ENCODE measurements around the gene FRZB.

Gene FRZB

GRCh38 chr2:182818501-182818900 lies 47.9 kb downstream of the FRZB start:
- H3K9ac ChIP-seq (ENCODE audit: insufficient read length): no peak overlapping the region
- H3K4me3 ChIP-seq: peak overlapping the region; percentile 53; the same call in 1 of the 2 replicates
- DNase-seq (ENCODE audit: low read depth, low spot score): no peak
- H3K27ac ChIP-seq: peak overlapping the region; percentile 15; the same call in 1 of the 2 replicates
- no peak for TF ChIP-seq POLR2AphosphoS5 (IDR thresholded peaks at IDR 0.05; ENCODE audit: borderline replicate concordance, low read depth, low read length)
- TF ChIP-seq EZH2 (IDR thresholded peaks at IDR 0.05): no peak
- no peak for TF ChIP-seq FOXP2 (optimal IDR thresholded peaks at IDR 0.05; ENCODE audit: control extremely low read depth, extremely low read length, insufficient read depth)
- H3K9me3 ChIP-seq (ENCODE audit: low read depth, low read length): no peaks in the 10 kb centered on the region
- no peaks in the 10 kb centered on the region for H3K36me3 ChIP-seq (ENCODE audit: insufficient read depth, low read length)

- Histone ChIP-seq H3K27ac (no peak overlapping the region), H3K9me3 (ENCODE audit: low read depth, low read length) (no peaks in the 10 kb centered on the region), H3K4me3 (peak overlapping the region; percentile 11; the same call in 1 of the 2 replicates), H3K36me3 (ENCODE audit: insufficient read depth, low read length) (no peaks in the 10 kb centered on the region), H3K9ac (ENCODE audit: insufficient read length) (no peak overlapping the region)
- DNase-seq (ENCODE audit: low read depth, low spot score): no peak
- TF ChIP-seq EZH2 (IDR thresholded peaks at IDR 0.05) (no peak), POLR2AphosphoS5 (IDR thresholded peaks at IDR 0.05; ENCODE audit: borderline replicate concordance, low read depth, low read length) (no peak), FOXP2 (optimal IDR thresholded peaks at IDR 0.05; ENCODE audit: control extremely low read depth, extremely low read length, insufficient read depth) (no peak)
Observed at GRCh38 chr2:182817558-182817957, 48.9 kb downstream of the FRZB start.

DNA sequence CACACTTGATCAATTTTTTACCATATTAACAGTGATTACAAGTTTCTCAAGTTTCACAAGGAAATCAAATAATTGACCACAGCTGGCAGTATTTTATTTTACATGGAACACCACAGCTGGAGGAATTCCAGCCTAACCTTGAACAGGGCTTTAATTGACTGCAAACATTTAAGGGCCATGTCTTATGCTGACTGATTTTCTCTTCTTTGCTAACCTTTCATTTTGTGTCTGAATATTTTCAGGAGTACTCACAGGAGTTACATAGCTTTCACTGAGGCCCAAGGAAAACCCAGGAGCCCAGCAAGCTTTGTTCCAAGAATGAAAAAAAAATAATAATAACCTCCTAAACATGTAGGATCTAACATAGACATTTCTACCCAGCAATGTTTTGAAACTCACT lies 49.6 kb downstream of the FRZB start:
- DNase-seq (ENCODE audit: low read depth, low spot score): no peak
- no peak for TF ChIP-seq EZH2 (IDR thresholded peaks at IDR 0.05)
- no peak for TF ChIP-seq FOXP2 (optimal IDR thresholded peaks at IDR 0.05; ENCODE audit: control extremely low read depth, extremely low read length, insufficient read depth)
- no peak for TF ChIP-seq POLR2AphosphoS5 (IDR thresholded peaks at IDR 0.05; ENCODE audit: borderline replicate concordance, low read depth, low read length)
- Histone ChIP-seq H3K9me3 (ENCODE audit: low read depth, low read length) (no peaks in the 10 kb centered on the region), H3K36me3 (ENCODE audit: insufficient read depth, low read length) (no peaks in the 10 kb centered on the region), H3K9ac (ENCODE audit: insufficient read length) (no peak overlapping the region), H3K4me3 (peak overlapping the region; percentile 11; the same call in 1 of the 2 replicates), H3K27ac (0 out of 2 replicates have a peak overlapping the region, but pooled peaks have one; percentile 1)

DNA sequence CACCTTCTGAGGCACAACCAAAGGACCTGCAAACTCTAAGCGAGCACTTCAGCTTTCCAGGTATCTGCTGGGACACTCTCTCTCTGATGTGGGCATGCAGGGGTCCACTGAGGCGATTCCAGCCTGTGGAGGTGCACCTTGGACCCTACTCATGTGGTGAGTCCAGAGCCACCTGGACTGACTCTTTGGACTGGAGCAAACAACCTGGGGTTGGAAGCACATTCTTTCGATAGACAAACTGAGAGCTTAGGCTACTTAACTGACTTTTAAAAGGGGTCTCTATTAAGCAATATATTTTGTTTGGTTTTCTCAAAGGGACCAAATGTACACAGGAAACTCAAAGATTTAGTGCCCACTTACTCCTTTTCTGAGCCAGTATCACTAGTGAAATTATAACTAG lies 51.6 kb downstream of the FRZB start:
- no peaks in the 10 kb centered on the region for H3K36me3 ChIP-seq (ENCODE audit: insufficient read depth, low read length)
- no peak overlapping the region for H3K4me3 ChIP-seq
- no peak for DNase-seq (ENCODE audit: low read depth, low spot score)
- no peak for TF ChIP-seq EZH2 (IDR thresholded peaks at IDR 0.05)
- no peak overlapping the region for H3K9ac ChIP-seq (ENCODE audit: insufficient read length)
- H3K27ac ChIP-seq: no peak overlapping the region
- H3K9me3 ChIP-seq (ENCODE audit: low read depth, low read length): no peaks in the 10 kb centered on the region

DNA sequence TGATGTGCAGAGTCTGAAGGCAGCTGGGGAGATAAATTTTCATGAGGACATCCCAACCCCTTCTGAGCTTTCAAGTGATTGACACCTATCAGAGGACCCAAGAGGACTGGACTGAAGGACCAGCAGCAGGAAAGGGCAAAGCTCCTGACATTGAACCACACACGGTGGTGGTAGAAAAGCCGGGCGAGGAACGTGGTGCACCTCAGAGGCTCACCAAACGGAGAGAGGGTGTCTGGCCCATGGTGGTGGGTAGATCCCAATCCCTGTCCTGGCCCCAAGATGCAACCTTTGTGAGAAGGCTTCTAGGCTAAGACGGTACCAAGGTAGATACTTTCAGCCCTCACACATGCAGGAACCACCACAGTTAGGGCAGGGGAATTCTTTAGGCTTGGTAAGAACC lies 52.1 kb downstream of the FRZB start:
- H3K9ac ChIP-seq (ENCODE audit: insufficient read length): no peak overlapping the region
- no peak overlapping the region for H3K4me3 ChIP-seq
- H3K9me3 ChIP-seq (ENCODE audit: low read depth, low read length): no peaks in the 10 kb centered on the region
- H3K27ac ChIP-seq: no peak overlapping the region
- DNase-seq (ENCODE audit: low read depth, low spot score): no peak
- TF ChIP-seq POLR2AphosphoS5 (IDR thresholded peaks at IDR 0.05; ENCODE audit: borderline replicate concordance, low read depth, low read length) (no peak), EZH2 (IDR thresholded peaks at IDR 0.05) (no peak), FOXP2 (optimal IDR thresholded peaks at IDR 0.05; ENCODE audit: control extremely low read depth, extremely low read length, insufficient read depth) (no peak)
- H3K36me3 ChIP-seq (ENCODE audit: insufficient read depth, low read length): no peaks in the 10 kb centered on the region

DNA sequence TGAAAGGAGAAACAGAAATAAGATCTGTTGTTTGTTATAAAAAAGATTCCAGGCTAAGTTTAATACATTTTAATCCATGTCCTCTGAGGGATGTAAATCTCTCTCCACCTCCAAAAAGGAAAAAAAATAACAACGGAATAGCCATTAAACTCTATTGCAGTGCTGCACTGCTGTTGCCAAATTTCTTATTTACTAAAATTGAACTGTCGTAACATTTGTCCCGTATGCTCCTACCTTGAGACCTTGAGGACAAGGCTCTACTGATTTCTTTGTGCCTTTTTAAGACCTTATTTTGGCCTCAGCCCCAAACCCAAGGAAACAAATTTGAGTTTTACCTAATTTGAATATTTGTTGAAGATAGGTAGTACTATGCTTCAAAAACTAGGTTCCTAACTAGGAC lies 56.4 kb downstream of the FRZB start:
- DNase-seq (ENCODE audit: low read depth, low spot score): no peak
- no peak for TF ChIP-seq FOXP2 (optimal IDR thresholded peaks at IDR 0.05; ENCODE audit: control extremely low read depth, extremely low read length, insufficient read depth)
- TF ChIP-seq POLR2AphosphoS5 (IDR thresholded peaks at IDR 0.05; ENCODE audit: borderline replicate concordance, low read depth, low read length): no peak
- no peak for TF ChIP-seq EZH2 (IDR thresholded peaks at IDR 0.05)
- H3K27ac ChIP-seq: no peak overlapping the region
- no peaks in the 10 kb centered on the region for H3K9me3 ChIP-seq (ENCODE audit: low read depth, low read length)
- no peak overlapping the region for H3K9ac ChIP-seq (ENCODE audit: insufficient read length)
- no peak overlapping the region for H3K4me3 ChIP-seq
- no peaks in the 10 kb centered on the region for H3K36me3 ChIP-seq (ENCODE audit: insufficient read depth, low read length)

- TF ChIP-seq FOXP2 (optimal IDR thresholded peaks at IDR 0.05; ENCODE audit: control extremely low read depth, extremely low read length, insufficient read depth): no peak
- TF ChIP-seq POLR2AphosphoS5 (IDR thresholded peaks at IDR 0.05; ENCODE audit: borderline replicate concordance, low read depth, low read length): no peak
- no peak for TF ChIP-seq EZH2 (IDR thresholded peaks at IDR 0.05)
- Histone ChIP-seq H3K4me3 (no peak overlapping the region), H3K36me3 (ENCODE audit: insufficient read depth, low read length) (no peaks in the 10 kb centered on the region), H3K9me3 (ENCODE audit: low read depth, low read length) (no peaks in the 10 kb centered on the region), H3K27ac (no peak overlapping the region), H3K9ac (ENCODE audit: insufficient read length) (no peak overlapping the region)
- DNase-seq (ENCODE audit: low read depth, low spot score): no peak
Observed at GRCh38 chr2:182807319-182807718, 59.1 kb downstream of the FRZB start.

GRCh38 chr2:182804128-182804527 lies 62.3 kb downstream of the FRZB start:
- H3K9me3 ChIP-seq (ENCODE audit: low read depth, low read length): no peaks in the 10 kb centered on the region
- no peak for DNase-seq (ENCODE audit: low read depth, low spot score)
- H3K36me3 ChIP-seq (ENCODE audit: insufficient read depth, low read length): no peaks in the 10 kb centered on the region
- TF ChIP-seq POLR2AphosphoS5 (IDR thresholded peaks at IDR 0.05; ENCODE audit: borderline replicate concordance, low read depth, low read length) (no peak), FOXP2 (optimal IDR thresholded peaks at IDR 0.05; ENCODE audit: control extremely low read depth, extremely low read length, insufficient read depth) (no peak), EZH2 (IDR thresholded peaks at IDR 0.05) (no peak)
- H3K9ac ChIP-seq (ENCODE audit: insufficient read length): no peak overlapping the region
- H3K27ac ChIP-seq: no peak overlapping the region
- no peak overlapping the region for H3K4me3 ChIP-seq

GRCh38 chr2:182798736-182799135 lies 67.7 kb downstream of the FRZB start:
- Histone ChIP-seq H3K9ac (ENCODE audit: insufficient read length) (no peak overlapping the region), H3K9me3 (ENCODE audit: low read depth, low read length) (no peaks in the 10 kb centered on the region), H3K4me3 (no peak overlapping the region), H3K36me3 (ENCODE audit: insufficient read depth, low read length) (no peaks in the 10 kb centered on the region), H3K27ac (no peak overlapping the region)
- TF ChIP-seq EZH2 (IDR thresholded peaks at IDR 0.05) (no peak), FOXP2 (optimal IDR thresholded peaks at IDR 0.05; ENCODE audit: control extremely low read depth, extremely low read length, insufficient read depth) (no peak), POLR2AphosphoS5 (IDR thresholded peaks at IDR 0.05; ENCODE audit: borderline replicate concordance, low read depth, low read length) (no peak)
- no peak for DNase-seq (ENCODE audit: low read depth, low spot score)

Data from SK-N-MC (cell line).